K562 (cell line): Measurements from ENCODE around the gene APOL3. TPM values are rescaled to one million over a fixed set of nuclear protein-coding genes. Genes with fewer than 3 reads are reported as not detected.

Experiments used
- ATAC-seq: fragments of 200-7000 bp; cut with Tn5 transposase; 3 replicates; pipeline ENCODE4 v1.9.1; 2020; ENCODE audit warnings: moderate library complexity
- BruUV-seq: library from RNA; stranded (reverse); fragments of 400-500 nt; replicated peaks from 2 replicates; lab custom pipeline; 2021; lab: Mats Ljungman, UMichigan
- CTCF ChIA-PET: fragments of 300-600 bp; formaldehyde crosslinking; extraction: SDS; loops from one replicate; lab custom pipeline; 2021; ENCODE audit warnings: low intra/inter-chr PET ratio; lab: Yijun Ruan, JAX
- POLR2A ChIA-PET: fragments of 300-600, 350-650 bp; sonication (Branson Sonifier 250); formaldehyde crosslinking; extraction: SDS; loops from one replicate; lab custom pipeline; 2021; ENCODE audit warnings: antibody characterized with exemption, inconsistent platforms; lab: Yijun Ruan, JAX
- DNase-seq, 4 experiments: peaks; one replicate each; pipeline versions ENCODE4 v3.0.0 to v3.0.0-alpha.2; 2011 to 2018; ENCODE audit warnings: low spot score in 3 of 4, mixed read lengths in 3 of 4; ENCODE audit errors: extremely low read depth in 1 of 4
- FAIRE-seq: peaks from 2 replicates; lab custom pipeline; 2011; peaks lifted over from hg19 to GRCh38; lab: Jason Lieb, UNC
- H2AFZ ChIP-seq: 2 replicates; pipeline ENCODE4 v1.6.0; 2011; ENCODE audit warnings: low read depth, low read length, control low read depth, inconsistent platforms
- H3K27ac ChIP-seq: fragments of 200-600 bp; 3 replicates; pipeline ENCODE4 v1.8.0; 2011; ENCODE audit warnings: low read depth, mild to moderate bottlenecking, control low read depth, inconsistent platforms, low read length, moderate library complexity, mixed read lengths; ENCODE audit errors: extremely low read depth
- H3K27me3 ChIP-seq, 2 experiments: fragments of 300-600 bp in 1 of 2; 2 replicates in 1 of 2; 3 replicates in 1 of 2; pipeline versions ENCODE4 v1.6.0 to v1.8.0; 2011; ENCODE audit warnings: inconsistent platforms in 2 of 2, low read length in 2 of 2, mild to moderate bottlenecking in 1 of 2, mixed read lengths in 1 of 2, moderate library complexity in 1 of 2; ENCODE audit not compliant: control insufficient read depth in 2 of 2, insufficient read depth in 2 of 2
- H3K36me3 ChIP-seq: fragments of 300-600 bp; 3 replicates; pipeline ENCODE4 v1.8.0; 2011; ENCODE audit warnings: mild to moderate bottlenecking, low read length, inconsistent platforms; ENCODE audit not compliant: control insufficient read depth, insufficient read depth
- H3K4me1 ChIP-seq, 2 experiments: fragments of 200-600 bp in 1 of 2; replicated peaks in 1 of 2; 2 replicates in 1 of 2; 3 replicates in 1 of 2; pipeline versions ENCODE4 v1.5.1 to v1.8.0; 2011; ENCODE audit warnings: inconsistent platforms in 2 of 2, low read length in 2 of 2, mild to moderate bottlenecking in 1 of 2, mixed read lengths in 1 of 2, moderate library complexity in 1 of 2; ENCODE audit not compliant: control insufficient read depth in 2 of 2, insufficient read depth in 2 of 2
- H3K4me2 ChIP-seq: 2 replicates; pipeline ENCODE4 v1.6.1; 2011; ENCODE audit warnings: low read length, control low read depth, inconsistent platforms, mixed read lengths; ENCODE audit not compliant: insufficient read depth
- H3K4me3 ChIP-seq: fragments of 200-600 bp; sonication (generic), shearing (Covaris generic); 2 replicates; pipeline ENCODE4 v1.5.1; 2016; ENCODE audit warnings: control low read depth, inconsistent platforms
- H3K79me2 ChIP-seq: fragments of 200-600 bp; 3 replicates; pipeline ENCODE4 v1.8.0; 2011; ENCODE audit warnings: low read length, inconsistent platforms; ENCODE audit not compliant: control insufficient read depth, insufficient read depth
- H3K9ac ChIP-seq, 2 experiments: 2 replicates each; pipeline versions ENCODE4 v1.6.0 to v1.6.1; 2011; ENCODE audit warnings: low read depth in 2 of 2, low read length in 2 of 2, control low read depth in 1 of 2, inconsistent platforms in 1 of 2, mild to moderate bottlenecking in 1 of 2, mixed read lengths in 1 of 2; ENCODE audit not compliant: insufficient read depth in 1 of 2
- H3K9me1 ChIP-seq: one replicate; pipeline ENCODE4 v1.6.0; 2011; ENCODE audit warnings: inconsistent platforms, mild to moderate bottlenecking, low read length, moderate library complexity; ENCODE audit not compliant: control insufficient read depth, insufficient read depth
- H3K9me3 ChIP-seq: replicated peaks from 2 replicates; pipeline ENCODE4 v1.5.1; 2011; ENCODE audit warnings: low read depth, low read length, inconsistent platforms; ENCODE audit not compliant: control insufficient read depth, insufficient read depth
- H4K20me1 ChIP-seq: replicated peaks from 2 replicates; pipeline ENCODE4 v1.6.1; 2011; ENCODE audit warnings: low read length, inconsistent platforms, mixed read lengths; ENCODE audit not compliant: control insufficient read depth, insufficient read depth
- GTF2F1 ChIP-seq: IDR thresholded peaks from 2 replicates; pipeline ENCODE4 v1.6.1; 2011; ENCODE audit warnings: low read depth, low read length, improper control_type of control experiment
- HOXB6 ChIP-seq: fragments of 250-450 bp; sonication (Bioruptor Pico); IDR thresholded peaks from 2 replicates; pipeline ENCODE4 v1.5.1; 2022; ENCODE audit warnings: mild to moderate bottlenecking, borderline replicate concordance
- HSF4 ChIP-seq: fragments of 250-450 bp; sonication (Bioruptor Pico); IDR thresholded peaks from 2 replicates; pipeline ENCODE4 v2.1.2; 2022; ENCODE audit warnings: mild to moderate bottlenecking, moderate library complexity, borderline replicate concordance
- KDM2B ChIP-seq: fragments of 250-450 bp; sonication (Bioruptor Pico); IDR thresholded peaks from 2 replicates; pipeline ENCODE4 v1.8.0; 2021; ENCODE audit warnings: mild to moderate bottlenecking, moderate library complexity
- MEF2D ChIP-seq: conservative IDR thresholded peaks from 2 replicates; pipeline ENCODE4 v1.6.1; 2016; ENCODE audit warnings: low read depth, missing genetic modification characterization, missing compliant biosample characterization
- PHB2 ChIP-seq: fragments of 450-650 bp; IDR thresholded peaks from 2 replicates; pipeline ENCODE4 v1.6.1; 2017; ENCODE audit warnings: low read depth
- RFX1 ChIP-seq: fragments of 450-650 bp; IDR thresholded peaks from 2 replicates; pipeline ENCODE4 v1.6.1; 2016; ENCODE audit warnings: mild to moderate bottlenecking, moderate library complexity
- SMAD2 ChIP-seq: fragments of 150-350 bp; IDR thresholded peaks from 2 replicates; pipeline ENCODE4 v1.6.1; 2014; ENCODE audit warnings: low read depth, mild to moderate bottlenecking, low read length
- SP1 ChIP-seq: sonication (generic); formaldehyde crosslinking; IDR thresholded peaks from 2 replicates; pipeline ENCODE4 v1.8.1; 2022; ENCODE audit warnings: mild to moderate bottlenecking, missing genetic modification reagents
- ZNF134 ChIP-seq: fragments of 250-450 bp; sonication (Bioruptor Pico); conservative IDR thresholded peaks from 2 replicates; pipeline ENCODE4 v1.4.0; 2020
- ZNF263 ChIP-seq: sonication (generic); formaldehyde crosslinking; IDR thresholded peaks from 2 replicates; pipeline ENCODE4 v1.8.0; 2022; ENCODE audit warnings: mild to moderate bottlenecking, missing genetic modification reagents, borderline replicate concordance
- ZNF311 ChIP-seq: fragments of 250-450 bp; sonication (Bioruptor Pico); IDR thresholded peaks from 2 replicates; pipeline ENCODE4 v1.4.0; 2020; ENCODE audit warnings: mild to moderate bottlenecking, moderate library complexity
- ZNF324 ChIP-seq: fragments of 250-450 bp; sonication (Bioruptor Pico); IDR thresholded peaks from 2 replicates; pipeline ENCODE4 v1.4.0; 2020; ENCODE audit warnings: mild to moderate bottlenecking
- ZNF766 ChIP-seq: fragments of 200-800 bp; sonication (Bioruptor generic); conservative IDR thresholded peaks from 2 replicates; pipeline ENCODE4 v1.6.1; 2016; ENCODE audit warnings: missing genetic modification characterization, missing compliant biosample characterization
- WGBS: fragments of 100-300 bp; shearing (Covaris generic); methylation state at CpG from one replicate; pipeline ENCODE4 v1.1.6; 2016; ENCODE audit warnings: low coverage, mixed read lengths; ENCODE audit not compliant: insufficient coverage; ENCODE audit errors: missing lambda C conversion rate; 5-methylcytosine and 5-hydroxymethylcytosine counted together
- in situ Hi-C: fragments of 300-500 bp; cut with MboI; formaldehyde crosslinking; loops from 4 replicates; pipeline ENCODE4 v1.15.0; 2018; ENCODE audit warnings: inconsistent platforms, mixed read lengths
- intact Hi-C: fragments of 100-400 bp; cut with micrococcal nuclease; formaldehyde crosslinking; loops from 2 replicates; pipeline ENCODE4 v1.14.2; 2022
- polyA plus RNA-seq, 8 experiments: library from polyadenylated mRNA; depleted of rRNA in 4 of 8; stranded (reverse) in 5 of 8; unstranded in 3 of 8; fragments of >200 nt; fragmentation: Nextera tagmentation in 2 of 8; fragmentation: Illumina TruSeq in 1 of 8; extraction: Ambion mirVana in 2 of 8; extraction: Trizol in 1 of 8; gene quantifications; 2 replicates each; pipeline versions ENCODE4 v1.2.1 to v1.2.3, GENCODE V29; 2011 to 2014; ENCODE audit warnings: inconsistent platforms in 1 of 8, missing spikeins in 1 of 8
- total RNA-seq, 7 experiments: library from RNA; depleted of rRNA in 6 of 7; stranded (reverse); fragments of >200 nt in 6 of 7; fragmentation: Illumina TruSeq in 2 of 7; extraction: Trizol in 2 of 7; gene quantifications; 2 replicates each; pipeline versions ENCODE4 v1.2.1 to v1.2.3, GENCODE V29; 2011 to 2021; ENCODE audit warnings: low replicate concordance in 1 of 7
- TF ChIP-seq, protein P1 (sequence below): fragments of 200-400 bp; formaldehyde crosslinking; IDR thresholded peaks from 2 replicates; pipeline ENCODE4 v1.6.1; 2017; ENCODE audit warnings: mild to moderate bottlenecking, low read depth, low read length, moderate library complexity

The APOL3 gene
- total and polyA plus RNA-seq, 9 of the 15 experiments (the other 6 are each of a cell fraction or from before 2014, with no cell fraction given): 0.25 to 1.1 (median 0.56) TPM; not detected in 1

- no peak overlapping the region for H3K4me3 ChIP-seq
- TF ChIP-seq GTF2F1 (no peak), ZNF134 (CRISPR knock-in tag) (no peak), SP1 (CRISPR knock-in tag) (no peak), HSF4 (CRISPR knock-in tag) (no peak)
- WGBS: 72% methylated on average over 3 of the region's 4 CpGs
- H3K27me3 ChIP-seq: no peaks in the 10 kb centered on the region
- in situ Hi-C loops: no loop called here
- H4K20me1 ChIP-seq: no peaks in the 10 kb centered on the region
- intact Hi-C loops: no loop called here
- H3K9ac ChIP-seq: no peak overlapping the region
- CTCF ChIA-PET: no interaction called here
- DNase-seq (no peak), ATAC-seq (no peak), FAIRE-seq (no peak)
- no TSS peak for BruUV-seq
- no peak overlapping the region for H3K4me2 ChIP-seq
- H3K9me3 ChIP-seq: no peaks in the 10 kb centered on the region
- H3K79me2 ChIP-seq: no peaks in the 10 kb centered on the region
- no peaks in the 10 kb centered on the region for H3K9me1 ChIP-seq
- peaks cover 7 to 9% of the 10 kb centered on the region in 2 experiments; a peak in 4 of 5 replicates for H3K4me1 ChIP-seq
- H2AFZ ChIP-seq: no peak overlapping the region
- no peak overlapping the region for H3K27ac ChIP-seq
- POLR2A ChIA-PET: interaction anchor here (1.0 to 1.7 kb wide), 2 partner anchors 9 to 36 kb away, joined by 3 to 5 read pairs; partner anchors contain the start of gene APOL4
- peaks cover 21% of the 10 kb centered on the region; the same call in 1 of the 3 replicates for H3K36me3 ChIP-seq
Observed at GRCh38 chr22:36192542-36192941, 32.0 kb upstream of the APOL3 start.

DNA sequence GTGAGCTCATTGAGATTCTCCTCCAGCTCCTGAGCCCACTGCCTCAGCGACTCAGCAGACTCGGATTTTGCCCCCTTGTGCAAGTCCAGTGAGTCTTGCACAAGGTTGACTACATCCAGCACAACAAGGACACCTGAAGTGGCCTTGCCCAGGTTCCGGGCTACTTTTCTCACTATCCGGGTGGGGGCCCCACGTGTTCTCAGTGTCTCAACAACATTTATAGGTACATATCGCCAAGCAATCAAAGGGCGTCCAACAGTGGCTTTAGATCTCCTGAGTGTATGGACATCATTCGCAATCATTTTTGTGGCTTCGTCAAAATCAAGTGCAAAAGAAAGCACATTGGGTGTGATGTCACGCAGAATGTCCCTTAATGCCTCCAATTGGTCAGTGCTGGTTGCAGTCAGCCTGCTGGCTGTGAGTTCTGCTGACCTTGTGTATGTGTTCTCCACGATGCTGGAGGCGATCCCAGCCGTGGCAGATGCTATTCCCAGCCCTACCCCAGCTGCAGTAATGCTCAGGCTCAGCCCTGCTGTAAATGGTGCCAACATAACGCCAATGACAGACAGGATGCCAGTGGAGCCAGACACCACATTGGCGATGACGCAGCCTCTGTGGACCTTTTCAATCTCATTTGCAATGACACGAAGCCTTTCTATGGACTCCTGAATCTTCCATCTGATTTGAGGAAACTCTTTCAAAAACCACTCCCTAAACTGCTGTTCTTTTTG lies 30.7 kb upstream of the APOL3 start:
- H4K20me1 ChIP-seq: no peaks in the 10 kb centered on the region
- no peak overlapping the region for H3K9ac ChIP-seq
- FAIRE-seq (no peak), ATAC-seq (no peak), DNase-seq (no peak)
- ChIA-PET POLR2A (interaction anchor here (0.8 to 1.7 kb wide), 3 partner anchors 11 kb away, joined by 3 to 5 read pairs (median 3); partner anchors contain the start of gene APOL4), CTCF (no interaction called here)
- no peaks in the 10 kb centered on the region for H3K4me1 ChIP-seq
- intact Hi-C loops (no loop called here), in situ Hi-C loops (no loop called here)
- no peaks in the 10 kb centered on the region for H3K79me2 ChIP-seq
- no peaks in the 10 kb centered on the region for H3K27me3 ChIP-seq
- TSS peak; percentile 24 for BruUV-seq
- H3K4me2 ChIP-seq: no peak overlapping the region
- H3K27ac ChIP-seq: no peak overlapping the region
- H2AFZ ChIP-seq: no peak overlapping the region
- 85% methylated on average over 15 of the region's 17 CpGs for WGBS
- peaks cover 21% of the 10 kb centered on the region; the same call in 1 of the 3 replicates for H3K36me3 ChIP-seq
- no peak overlapping the region for H3K4me3 ChIP-seq
- no peaks in the 10 kb centered on the region for H3K9me1 ChIP-seq
- H3K9me3 ChIP-seq: no peaks in the 10 kb centered on the region
- TF ChIP-seq KDM2B (CRISPR knock-in tag) (no peak), ZNF263 (CRISPR knock-in tag) (no peak), HOXB6 (CRISPR knock-in tag) (no peak), RFX1 (no peak), PHB2 (no peak), SMAD2 (no peak), MEF2D (tag) (no peak), ZNF766 (no peak), ZNF311 (CRISPR knock-in tag) (no peak), ZNF324 (CRISPR knock-in tag) (no peak)
- TF ChIP-seq, protein P1, sequence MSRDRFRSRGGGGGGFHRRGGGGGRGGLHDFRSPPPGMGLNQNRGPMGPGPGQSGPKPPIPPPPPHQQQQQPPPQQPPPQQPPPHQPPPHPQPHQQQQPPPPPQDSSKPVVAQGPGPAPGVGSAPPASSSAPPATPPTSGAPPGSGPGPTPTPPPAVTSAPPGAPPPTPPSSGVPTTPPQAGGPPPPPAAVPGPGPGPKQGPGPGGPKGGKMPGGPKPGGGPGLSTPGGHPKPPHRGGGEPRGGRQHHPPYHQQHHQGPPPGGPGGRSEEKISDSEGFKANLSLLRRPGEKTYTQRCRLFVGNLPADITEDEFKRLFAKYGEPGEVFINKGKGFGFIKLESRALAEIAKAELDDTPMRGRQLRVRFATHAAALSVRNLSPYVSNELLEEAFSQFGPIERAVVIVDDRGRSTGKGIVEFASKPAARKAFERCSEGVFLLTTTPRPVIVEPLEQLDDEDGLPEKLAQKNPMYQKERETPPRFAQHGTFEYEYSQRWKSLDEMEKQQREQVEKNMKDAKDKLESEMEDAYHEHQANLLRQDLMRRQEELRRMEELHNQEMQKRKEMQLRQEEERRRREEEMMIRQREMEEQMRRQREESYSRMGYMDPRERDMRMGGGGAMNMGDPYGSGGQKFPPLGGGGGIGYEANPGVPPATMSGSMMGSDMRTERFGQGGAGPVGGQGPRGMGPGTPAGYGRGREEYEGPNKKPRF: no peak
